Measurements from ENCODE around the gene PLEK. TPM values are rescaled to one million over a fixed set of nuclear protein-coding genes. Genes with fewer than 3 reads are reported as not detected.
"Not testable (repeated sequence)": the region's sequence is repeated elsewhere in the genome, so short reads cannot be mapped to it uniquely, and the experiment has no call there.

PLEK gene
- total RNA-seq, 1 donor from 2014 or later = 3.0 TPM

GRCh38 chr2:68356599-68357239, 8.4 kb upstream of the PLEK start:
- no peak for DNase-seq

- no peak for DNase-seq
Measured at GRCh38 chr2:68357605-68358337, 7.3 kb upstream of the PLEK start.

- no peak for DNase-seq
Measured at GRCh38 chr2:68359889-68360288, 5.2 kb upstream of the PLEK start.

GRCh38 chr2:68362069-68362468, 3.0 kb upstream of the PLEK start:
- DNase-seq = peak; percentile 10

- no peak for DNase-seq
Measured at GRCh38 chr2:68362749-68363148, 2.3 kb upstream of the PLEK start.

- DNase-seq = no peak
Measured at GRCh38 chr2:68363721-68364120, 1.4 kb upstream of the PLEK start.

GRCh38 chr2:68366083-68366560, 1.0 kb downstream of the PLEK start:
- DNase-seq = no peak

- DNase-seq = no peak
Measured at GRCh38 chr2:68367953-68368653, 3.0 kb downstream of the PLEK start.

- peak; percentile 64 for DNase-seq
Measured at GRCh38 chr2:68368654-68369336, 3.7 kb downstream of the PLEK start.

GRCh38 chr2:68369337-68369734, 4.3 kb downstream of the PLEK start:
- no peak for DNase-seq

GRCh38 chr2:68371138-68371537, 6.1 kb downstream of the PLEK start:
- no peak for DNase-seq

GRCh38 chr2:68371581-68371980, 6.5 kb downstream of the PLEK start:
- no peak for DNase-seq

GRCh38 chr2:68372485-68372884, 7.4 kb downstream of the PLEK start:
- no peak for DNase-seq

GRCh38 chr2:68374184-68374583, 9.1 kb downstream of the PLEK start:
- no peak for DNase-seq

- DNase-seq = no peak
Measured at GRCh38 chr2:68375582-68375981, 10.5 kb downstream of the PLEK start.

GRCh38 chr2:68377137-68377780, 12.2 kb downstream of the PLEK start:
- DNase-seq = no peak

- DNase-seq = not testable (repeated sequence)
Measured at GRCh38 chr2:68378779-68379178, 13.7 kb downstream of the PLEK start.

GRCh38 chr2:68379184-68379708, 14.2 kb downstream of the PLEK start:
- DNase-seq = no peak

- no peak for DNase-seq
Measured at GRCh38 chr2:68383778-68384177, 18.7 kb downstream of the PLEK start.

GRCh38 chr2:68384485-68385107, 19.5 kb downstream of the PLEK start:
- no peak for DNase-seq

- peak; percentile 47 for DNase-seq
Measured at GRCh38 chr2:68385220-68385906, 20.3 kb downstream of the PLEK start.

Measured in occipital lobe (tissue), 2 donors.